ENCODE measurements around the gene PWWP2B. TPM values are rescaled to one million over a fixed set of nuclear protein-coding genes. Genes with fewer than 3 reads are reported as not detected.

PWWP2B gene
- total and polyA plus RNA-seq, 2 of the 8 experiments (the other 6 are each of a cell fraction or from before 2014, with no cell fraction given) = 5.3 to 10.8 TPM

DNA sequence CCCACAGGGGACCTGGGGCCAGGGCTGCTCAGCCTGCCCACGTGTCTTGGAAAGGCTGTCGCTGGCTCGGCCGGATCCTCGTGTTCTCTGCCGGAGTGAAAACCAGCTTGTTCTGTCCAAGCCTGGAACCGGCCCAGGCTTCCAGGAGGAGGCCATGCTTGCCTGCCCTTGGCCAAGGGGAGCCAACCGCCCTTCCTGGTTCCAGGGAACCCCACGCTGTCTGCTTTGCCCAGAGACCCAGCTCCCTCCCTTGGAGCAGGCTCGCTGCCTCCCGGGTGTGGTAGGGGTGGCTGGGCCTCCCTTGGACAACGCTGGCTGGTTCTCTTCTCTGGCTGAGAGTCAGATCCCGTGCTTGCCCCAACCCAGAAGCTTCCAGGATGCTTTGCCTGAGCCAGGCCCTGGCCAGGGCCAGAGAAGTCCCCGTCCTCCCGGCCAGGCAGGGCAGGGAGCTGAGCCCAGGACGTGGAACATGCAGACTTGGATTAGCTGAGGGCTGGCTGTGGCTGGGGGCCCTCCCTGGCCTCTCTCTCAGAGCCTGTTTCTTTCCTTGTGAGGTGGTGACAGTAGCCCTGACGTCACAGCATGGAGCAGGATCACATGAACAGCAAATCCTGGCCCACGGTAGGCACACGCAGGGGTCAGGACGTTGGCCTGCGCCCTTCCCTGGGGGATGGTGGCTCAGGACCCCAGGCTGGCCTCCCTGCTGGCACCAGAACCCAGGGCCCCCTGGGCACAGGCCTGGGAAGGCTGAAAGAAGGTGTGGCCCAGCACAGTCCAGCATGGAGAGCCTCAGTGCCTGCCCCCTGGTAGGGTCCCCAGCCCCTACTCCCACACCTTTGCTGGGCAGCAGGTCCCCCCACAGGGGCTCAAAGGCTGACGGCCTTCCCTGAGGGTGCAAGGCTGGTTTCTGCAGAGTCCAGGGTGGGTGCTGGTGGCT is 67.5 kb downstream of the PWWP2B start (continued):
- TF ChIP-seq, protein P1, sequence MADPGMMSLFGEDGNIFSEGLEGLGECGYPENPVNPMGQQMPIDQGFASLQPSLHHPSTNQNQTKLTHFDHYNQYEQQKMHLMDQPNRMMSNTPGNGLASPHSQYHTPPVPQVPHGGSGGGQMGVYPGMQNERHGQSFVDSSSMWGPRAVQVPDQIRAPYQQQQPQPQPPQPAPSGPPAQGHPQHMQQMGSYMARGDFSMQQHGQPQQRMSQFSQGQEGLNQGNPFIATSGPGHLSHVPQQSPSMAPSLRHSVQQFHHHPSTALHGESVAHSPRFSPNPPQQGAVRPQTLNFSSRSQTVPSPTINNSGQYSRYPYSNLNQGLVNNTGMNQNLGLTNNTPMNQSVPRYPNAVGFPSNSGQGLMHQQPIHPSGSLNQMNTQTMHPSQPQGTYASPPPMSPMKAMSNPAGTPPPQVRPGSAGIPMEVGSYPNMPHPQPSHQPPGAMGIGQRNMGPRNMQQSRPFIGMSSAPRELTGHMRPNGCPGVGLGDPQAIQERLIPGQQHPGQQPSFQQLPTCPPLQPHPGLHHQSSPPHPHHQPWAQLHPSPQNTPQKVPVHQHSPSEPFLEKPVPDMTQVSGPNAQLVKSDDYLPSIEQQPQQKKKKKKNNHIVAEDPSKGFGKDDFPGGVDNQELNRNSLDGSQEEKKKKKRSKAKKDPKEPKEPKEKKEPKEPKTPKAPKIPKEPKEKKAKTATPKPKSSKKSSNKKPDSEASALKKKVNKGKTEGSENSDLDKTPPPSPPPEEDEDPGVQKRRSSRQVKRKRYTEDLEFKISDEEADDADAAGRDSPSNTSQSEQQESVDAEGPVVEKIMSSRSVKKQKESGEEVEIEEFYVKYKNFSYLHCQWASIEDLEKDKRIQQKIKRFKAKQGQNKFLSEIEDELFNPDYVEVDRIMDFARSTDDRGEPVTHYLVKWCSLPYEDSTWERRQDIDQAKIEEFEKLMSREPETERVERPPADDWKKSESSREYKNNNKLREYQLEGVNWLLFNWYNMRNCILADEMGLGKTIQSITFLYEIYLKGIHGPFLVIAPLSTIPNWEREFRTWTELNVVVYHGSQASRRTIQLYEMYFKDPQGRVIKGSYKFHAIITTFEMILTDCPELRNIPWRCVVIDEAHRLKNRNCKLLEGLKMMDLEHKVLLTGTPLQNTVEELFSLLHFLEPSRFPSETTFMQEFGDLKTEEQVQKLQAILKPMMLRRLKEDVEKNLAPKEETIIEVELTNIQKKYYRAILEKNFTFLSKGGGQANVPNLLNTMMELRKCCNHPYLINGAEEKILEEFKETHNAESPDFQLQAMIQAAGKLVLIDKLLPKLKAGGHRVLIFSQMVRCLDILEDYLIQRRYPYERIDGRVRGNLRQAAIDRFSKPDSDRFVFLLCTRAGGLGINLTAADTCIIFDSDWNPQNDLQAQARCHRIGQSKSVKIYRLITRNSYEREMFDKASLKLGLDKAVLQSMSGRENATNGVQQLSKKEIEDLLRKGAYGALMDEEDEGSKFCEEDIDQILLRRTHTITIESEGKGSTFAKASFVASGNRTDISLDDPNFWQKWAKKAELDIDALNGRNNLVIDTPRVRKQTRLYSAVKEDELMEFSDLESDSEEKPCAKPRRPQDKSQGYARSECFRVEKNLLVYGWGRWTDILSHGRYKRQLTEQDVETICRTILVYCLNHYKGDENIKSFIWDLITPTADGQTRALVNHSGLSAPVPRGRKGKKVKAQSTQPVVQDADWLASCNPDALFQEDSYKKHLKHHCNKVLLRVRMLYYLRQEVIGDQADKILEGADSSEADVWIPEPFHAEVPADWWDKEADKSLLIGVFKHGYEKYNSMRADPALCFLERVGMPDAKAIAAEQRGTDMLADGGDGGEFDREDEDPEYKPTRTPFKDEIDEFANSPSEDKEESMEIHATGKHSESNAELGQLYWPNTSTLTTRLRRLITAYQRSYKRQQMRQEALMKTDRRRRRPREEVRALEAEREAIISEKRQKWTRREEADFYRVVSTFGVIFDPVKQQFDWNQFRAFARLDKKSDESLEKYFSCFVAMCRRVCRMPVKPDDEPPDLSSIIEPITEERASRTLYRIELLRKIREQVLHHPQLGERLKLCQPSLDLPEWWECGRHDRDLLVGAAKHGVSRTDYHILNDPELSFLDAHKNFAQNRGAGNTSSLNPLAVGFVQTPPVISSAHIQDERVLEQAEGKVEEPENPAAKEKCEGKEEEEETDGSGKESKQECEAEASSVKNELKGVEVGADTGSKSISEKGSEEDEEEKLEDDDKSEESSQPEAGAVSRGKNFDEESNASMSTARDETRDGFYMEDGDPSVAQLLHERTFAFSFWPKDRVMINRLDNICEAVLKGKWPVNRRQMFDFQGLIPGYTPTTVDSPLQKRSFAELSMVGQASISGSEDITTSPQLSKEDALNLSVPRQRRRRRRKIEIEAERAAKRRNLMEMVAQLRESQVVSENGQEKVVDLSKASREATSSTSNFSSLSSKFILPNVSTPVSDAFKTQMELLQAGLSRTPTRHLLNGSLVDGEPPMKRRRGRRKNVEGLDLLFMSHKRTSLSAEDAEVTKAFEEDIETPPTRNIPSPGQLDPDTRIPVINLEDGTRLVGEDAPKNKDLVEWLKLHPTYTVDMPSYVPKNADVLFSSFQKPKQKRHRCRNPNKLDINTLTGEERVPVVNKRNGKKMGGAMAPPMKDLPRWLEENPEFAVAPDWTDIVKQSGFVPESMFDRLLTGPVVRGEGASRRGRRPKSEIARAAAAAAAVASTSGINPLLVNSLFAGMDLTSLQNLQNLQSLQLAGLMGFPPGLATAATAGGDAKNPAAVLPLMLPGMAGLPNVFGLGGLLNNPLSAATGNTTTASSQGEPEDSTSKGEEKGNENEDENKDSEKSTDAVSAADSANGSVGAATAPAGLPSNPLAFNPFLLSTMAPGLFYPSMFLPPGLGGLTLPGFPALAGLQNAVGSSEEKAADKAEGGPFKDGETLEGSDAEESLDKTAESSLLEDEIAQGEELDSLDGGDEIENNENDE (IDR thresholded peaks at IDR 0.05; ENCODE audit: insufficient replicate concordance, low read length) = no peak
- TF ChIP-seq, protein P2, sequence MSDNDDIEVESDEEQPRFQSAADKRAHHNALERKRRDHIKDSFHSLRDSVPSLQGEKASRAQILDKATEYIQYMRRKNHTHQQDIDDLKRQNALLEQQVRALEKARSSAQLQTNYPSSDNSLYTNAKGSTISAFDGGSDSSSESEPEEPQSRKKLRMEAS (IDR thresholded peaks at IDR 0.05) = no peak

All from H1 (cell line).